Measurements from ENCODE around the gene CTBS.
"Not testable (repeated sequence)": the region's sequence is repeated elsewhere in the genome, so short reads cannot be mapped to it uniquely, and the experiment has no call there.

The CTBS gene

GRCh38 chr1:84573967-84574842, at the start of gene CTBS:
CTBS (minus strand) TSS chr1:84574440; CDS start chr1:84574415, 25 bp downstream.
- peak; percentile 59 for DNase-seq

- no peak for DNase-seq
Measured at GRCh38 chr1:84621553-84621952, 47.3 kb upstream of the CTBS start.

GRCh38 chr1:84620720-84621313, 46.6 kb upstream of the CTBS start:
- DNase-seq, result no peak

GRCh38 chr1:84619383-84620102, 45.3 kb upstream of the CTBS start:
- DNase-seq, result peak; percentile 58

- DNase-seq, result no peak
Measured at GRCh38 chr1:84617349-84617748, 43.1 kb upstream of the CTBS start.

GRCh38 chr1:84615790-84616189, 41.5 kb upstream of the CTBS start:
- DNase-seq, result no peak

GRCh38 chr1:84613887-84614286, 39.6 kb upstream of the CTBS start:
- DNase-seq, result no peak

- DNase-seq, result no peak
Measured at GRCh38 chr1:84613026-84613425, 38.8 kb upstream of the CTBS start.

- DNase-seq, result no peak
Measured at GRCh38 chr1:84611796-84612195, 37.6 kb upstream of the CTBS start.

- DNase-seq, result no peak
Measured at GRCh38 chr1:84611091-84611490, 36.9 kb upstream of the CTBS start.

GRCh38 chr1:84606977-84607376, 32.7 kb upstream of the CTBS start:
- DNase-seq, result no peak

- DNase-seq, result no peak
Measured at GRCh38 chr1:84605157-84605556, 30.9 kb upstream of the CTBS start.

- peak; percentile 92 for DNase-seq
Measured at GRCh38 chr1:84603941-84604830, 29.9 kb upstream of the CTBS start.

GRCh38 chr1:84603223-84603622, 29.0 kb upstream of the CTBS start:
- DNase-seq, result no peak

- DNase-seq, result no peak
Measured at GRCh38 chr1:84600796-84601195, 26.6 kb upstream of the CTBS start.

- peak; percentile 48 for DNase-seq
Measured at GRCh38 chr1:84598846-84599741, 24.9 kb upstream of the CTBS start.

- DNase-seq, result peak; percentile 6
Measured at GRCh38 chr1:84598418-84598817, 24.2 kb upstream of the CTBS start.

- no peak for DNase-seq
Measured at GRCh38 chr1:84597011-84597410, 22.8 kb upstream of the CTBS start.

- not testable (repeated sequence) for DNase-seq
Measured at GRCh38 chr1:84594959-84595358, 20.7 kb upstream of the CTBS start.

- DNase-seq, result no peak
Measured at GRCh38 chr1:84587099-84587498, 12.9 kb upstream of the CTBS start.

GRCh38 chr1:84585803-84586202, 11.6 kb upstream of the CTBS start:
- DNase-seq, result no peak

GRCh38 chr1:84584126-84584525, 9.9 kb upstream of the CTBS start:
- DNase-seq, result no peak
